ENCODE results near the gene MSN.

DNA sequence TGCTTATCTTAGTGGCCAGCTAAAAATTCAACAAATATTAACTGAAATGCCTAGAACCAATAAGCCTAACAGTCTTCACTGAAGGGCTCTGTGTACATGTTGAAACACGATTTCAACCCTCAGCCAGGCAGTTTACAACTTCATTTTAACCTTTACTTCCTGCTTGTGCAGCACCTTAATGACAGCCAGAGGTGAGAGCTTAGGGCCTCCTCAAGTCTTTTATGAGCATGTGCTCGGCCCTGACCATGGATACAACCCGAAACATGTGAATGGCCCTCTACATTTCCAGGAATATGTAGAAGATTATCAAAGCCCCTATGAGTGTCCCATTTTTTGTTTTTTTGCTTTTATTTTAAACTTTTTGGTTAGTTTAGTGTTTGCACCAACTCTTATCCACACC, 88.3 kb downstream of the MSN start:
- no peak for TF ChIP-seq POLR2A (IDR thresholded peaks at IDR 0.05; ENCODE audit: low read length)
- TF ChIP-seq GATA1 (IDR thresholded peaks at IDR 0.05; ENCODE audit: low read depth, low read length) = no peak
